Activated CD4-positive, alpha-beta T cell treated with anti-CD3 and anti-CD28 coated beads, Interleukin-2, amount 10 ng/mL, durations not matched to agents 7 days and 5 days (primary cell): ENCODE data around the gene BLZF1. TPM values are rescaled to one million over a fixed set of nuclear protein-coding genes. Genes with fewer than 3 reads are reported as not detected.

ENCODE experiments used
- CTCF ChIA-PET: fragments of 350-600 bp; sonication (Branson Sonifier 250); formaldehyde crosslinking; loops from one replicate; lab custom pipeline; 2021; ENCODE audit warnings: antibody characterized with exemption; lab: Charles Lee
- POLR2A ChIA-PET: fragments of 350-600 bp; sonication (Branson Sonifier 250); formaldehyde crosslinking; loops from one replicate; lab custom pipeline; 2021; ENCODE audit warnings: antibody characterized with exemption; lab: Charles Lee
- DNase-seq: peaks from one replicate; pipeline ENCODE4 v3.0.0-alpha.2; 2020
- H3K27ac Mint-ChIP-seq: one replicate; pipeline ENCODE4 v1.8.0; 2021; ENCODE audit warnings: mild to moderate bottlenecking, moderate library complexity, mixed read lengths
- H3K27me3 Mint-ChIP-seq: one replicate; pipeline ENCODE4 v1.8.0; 2021; ENCODE audit warnings: mixed read lengths
- H3K36me3 Mint-ChIP-seq: one replicate; pipeline ENCODE4 v1.8.0; 2021; ENCODE audit warnings: low read depth, mixed read lengths
- H3K4me1 Mint-ChIP-seq: one replicate; pipeline ENCODE4 v1.8.0; 2021; ENCODE audit warnings: mixed read lengths
- H3K4me3 Mint-ChIP-seq: one replicate; pipeline ENCODE4 v1.8.0; 2021; ENCODE audit warnings: mild to moderate bottlenecking, moderate library complexity, mixed read lengths
- H3K9me3 Mint-ChIP-seq: one replicate; pipeline ENCODE4 v1.8.0; 2021; ENCODE audit warnings: mixed read lengths
- total RNA-seq, 2 experiments: library from RNA; stranded (reverse); gene quantifications; one replicate each; pipeline ENCODE4 v1.2.3, GENCODE V29; 2021

The BLZF1 gene
- total RNA-seq, 2 experiments from 2014 or later = 23.9 to 24.9 TPM

DNA sequence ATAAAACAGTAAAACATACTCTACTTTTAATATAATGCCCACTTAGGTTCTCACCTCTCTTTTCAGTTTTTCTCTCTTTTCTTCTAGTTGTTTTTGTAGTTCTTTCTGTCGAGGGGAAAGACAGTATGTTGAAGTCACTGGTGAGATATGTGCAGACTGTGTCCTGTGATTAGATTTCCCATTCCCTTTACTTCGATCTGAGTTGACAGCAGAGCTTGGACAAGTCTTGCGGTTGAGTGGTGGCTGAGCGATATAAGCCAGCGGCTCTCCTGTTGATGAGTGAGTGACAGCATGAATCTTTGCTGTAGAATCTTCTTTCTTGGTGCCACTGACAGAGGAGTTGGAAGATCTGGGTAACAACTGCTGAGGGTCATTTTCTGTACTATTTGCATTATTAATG is 53.3 kb downstream of the BLZF1 start:
- CTCF ChIA-PET = no interaction called here
- Mint-ChIP-seq H3K4me1 (no peaks in the 10 kb centered on the region), H3K36me3 (no peaks in the 10 kb centered on the region), H3K9me3 (no peaks in the 10 kb centered on the region), H3K27me3 (peaks cover 41% of the 10 kb centered on the region), H3K27ac (no peak overlapping the region), H3K4me3 (no peak overlapping the region)
- POLR2A ChIA-PET = interaction anchor here (0.6 kb wide), 1 partner anchor 53 kb away, joined by 3 read pairs; the partner anchor contains the start of gene BLZF1
- no peak for DNase-seq

DNA sequence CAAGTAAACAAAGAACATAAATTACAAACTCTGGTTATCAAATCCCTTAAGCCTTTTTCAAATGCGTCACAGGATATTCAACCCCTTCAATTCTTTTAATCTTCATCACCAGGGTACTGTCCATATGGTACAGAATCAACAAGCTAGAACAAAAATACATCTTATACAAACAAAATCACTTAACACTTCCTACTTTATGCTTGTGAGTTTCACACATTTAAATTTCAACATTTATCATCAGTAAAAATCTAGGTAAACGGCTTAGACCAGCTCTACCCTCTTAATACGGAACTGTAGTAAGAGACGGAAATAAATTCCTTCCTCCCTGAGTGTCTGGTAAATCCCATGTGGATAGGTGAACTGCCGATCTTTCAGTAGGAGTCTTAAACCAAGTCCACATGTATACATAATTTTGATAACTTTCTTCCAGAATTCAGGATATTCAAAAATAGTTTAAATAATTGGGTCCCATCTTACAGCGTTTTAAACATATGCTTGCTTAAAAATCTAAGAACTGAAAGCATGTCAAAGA is 58.2 kb downstream of the BLZF1 start:
- CTCF ChIA-PET = interaction anchor here (1.9 kb wide), 1 partner anchor 31 kb away, joined by 6 read pairs; no protein-coding TSS in a partner anchor

GRCh38 chr1:169427081-169427641 is 59.2 kb downstream of the BLZF1 start, which contains the start of gene CCDC181:
TSS of gene CCDC181 (minus strand) at chr1:169427474. CDS start at chr1:169424927, 2,547 bp downstream.
- Mint-ChIP-seq H3K9me3 (peaks cover 10% of the 10 kb centered on the region), H3K36me3 (no peaks in the 10 kb centered on the region), H3K4me3 (peak within 1 kb of the TSS; percentile 88), H3K27me3 (peaks cover 74% of the 10 kb centered on the region), H3K27ac (no peak within 1 kb of the TSS), H3K4me1 (peaks cover 10% of the 10 kb centered on the region)
- POLR2A ChIA-PET = no interaction called here
- DNase-seq = peak; percentile 62
- CTCF ChIA-PET = interaction anchor here (0.9 to 1.9 kb wide), 4 partner anchors 10 to 96 kb away, joined by 3 to 6 read pairs (median 4); no protein-coding TSS in a partner anchor

More for the DNA sequence above, 58.2 kb downstream of the BLZF1 start:
- H3K9me3 Mint-ChIP-seq = peaks cover 10% of the 10 kb centered on the region
- H3K4me1 Mint-ChIP-seq = peaks cover 10% of the 10 kb centered on the region
- H3K27me3 Mint-ChIP-seq = peaks cover 74% of the 10 kb centered on the region
- H3K27ac Mint-ChIP-seq = no peak overlapping the region
- no peaks in the 10 kb centered on the region for H3K36me3 Mint-ChIP-seq
- no peak for DNase-seq
- no peak overlapping the region for H3K4me3 Mint-ChIP-seq
- POLR2A ChIA-PET = no interaction called here

Other genes starting within 250 kb of the BLZF1 start
- 10 to 100 TPM; 16.6 to 16.9 TPM for gene NME7, start 398 bp upstream of the BLZF1 start, total RNA-seq
- not detected for gene CCDC181, start 59.3 kb downstream of the BLZF1 start, total RNA-seq
- gene SLC19A2, start 117.7 kb downstream of the BLZF1 start, total RNA-seq = 1 to 10 TPM; 4.0 to 5.1 TPM
- gene F5, start 218.3 kb downstream of the BLZF1 start, total RNA-seq = 10 to 100 TPM; 12.2 to 15.7 TPM